Measurements from ENCODE around the gene DPPA5.
"Not testable (repeated sequence)": the region's sequence is repeated elsewhere in the genome, so short reads cannot be mapped to it uniquely, and the experiment has no call there.

The DPPA5 gene

DNA sequence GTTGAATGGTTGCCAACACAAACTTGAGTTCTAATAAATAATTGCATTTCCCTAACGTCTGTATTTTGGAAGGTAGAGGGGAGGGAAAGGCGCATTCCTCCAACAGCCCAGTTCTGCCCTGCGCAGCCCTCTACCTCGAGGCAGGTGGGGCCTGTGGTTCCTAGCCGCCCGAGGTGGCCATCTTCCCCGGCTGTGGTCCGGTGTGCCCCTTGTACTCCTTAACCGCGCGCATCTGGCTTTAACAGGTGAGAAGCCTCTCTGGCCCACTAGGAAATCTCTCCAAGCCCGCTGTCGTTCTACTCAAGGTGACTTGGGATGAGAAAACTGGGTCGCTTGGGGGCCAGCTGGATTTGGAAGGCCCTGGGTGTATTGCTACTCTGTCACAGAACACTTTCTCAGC lies 10.0 kb upstream of the DPPA5 start:
- no peak for DNase-seq (ENCODE audit: low read depth)

DNA sequence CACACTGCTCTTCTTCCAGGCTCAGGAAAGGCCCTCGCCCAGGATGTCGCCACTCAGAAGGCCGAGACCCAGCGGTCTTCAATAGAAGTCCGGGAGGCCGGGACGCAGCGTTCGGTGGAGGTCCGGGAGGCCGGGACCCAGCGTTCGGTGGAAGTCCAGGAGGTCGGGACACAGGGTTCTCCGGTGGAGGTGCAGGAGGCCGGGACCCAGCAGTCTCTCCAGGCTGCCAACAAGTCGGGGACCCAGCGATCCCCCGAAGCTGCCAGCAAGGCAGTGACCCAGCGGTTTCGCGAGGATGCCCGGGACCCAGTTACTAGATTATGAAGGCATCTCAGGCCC lies 9.4 kb upstream of the DPPA5 start:
- DNase-seq (ENCODE audit: low read depth), result no peak

- no peak for DNase-seq (ENCODE audit: low read depth)
Observed at GRCh38 chr6:73362869-73363536, 8.9 kb upstream of the DPPA5 start.

GRCh38 chr6:73362358-73362757 lies 8.3 kb upstream of the DPPA5 start, which contains the start of gene KHDC3L:
KHDC3L (plus strand) TSS chr6:73362658; CDS start chr6:73362730, 72 bp downstream.
- no peak for DNase-seq (ENCODE audit: low read depth)

DNA sequence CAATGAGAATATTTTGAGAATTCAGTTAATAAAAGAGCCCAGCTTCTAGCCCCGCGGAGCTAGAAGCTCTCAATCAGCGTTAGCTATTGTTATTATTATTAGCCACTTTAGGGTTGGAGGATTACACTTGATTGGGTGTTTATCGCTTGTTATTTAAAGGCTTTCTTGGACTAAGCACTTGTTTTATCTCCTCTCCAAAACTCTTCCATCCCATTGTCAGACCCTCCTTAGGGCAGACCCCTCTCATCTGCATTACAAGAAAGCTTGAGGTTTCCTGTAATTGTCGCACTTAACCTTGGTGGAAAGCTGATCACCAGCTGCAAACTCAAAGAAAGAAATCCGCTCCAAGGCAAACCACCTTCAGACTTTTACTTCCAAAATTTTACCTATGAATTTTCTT lies 4.8 kb downstream of the DPPA5 start:
- DNase-seq (ENCODE audit: low read depth), result no peak

DNA sequence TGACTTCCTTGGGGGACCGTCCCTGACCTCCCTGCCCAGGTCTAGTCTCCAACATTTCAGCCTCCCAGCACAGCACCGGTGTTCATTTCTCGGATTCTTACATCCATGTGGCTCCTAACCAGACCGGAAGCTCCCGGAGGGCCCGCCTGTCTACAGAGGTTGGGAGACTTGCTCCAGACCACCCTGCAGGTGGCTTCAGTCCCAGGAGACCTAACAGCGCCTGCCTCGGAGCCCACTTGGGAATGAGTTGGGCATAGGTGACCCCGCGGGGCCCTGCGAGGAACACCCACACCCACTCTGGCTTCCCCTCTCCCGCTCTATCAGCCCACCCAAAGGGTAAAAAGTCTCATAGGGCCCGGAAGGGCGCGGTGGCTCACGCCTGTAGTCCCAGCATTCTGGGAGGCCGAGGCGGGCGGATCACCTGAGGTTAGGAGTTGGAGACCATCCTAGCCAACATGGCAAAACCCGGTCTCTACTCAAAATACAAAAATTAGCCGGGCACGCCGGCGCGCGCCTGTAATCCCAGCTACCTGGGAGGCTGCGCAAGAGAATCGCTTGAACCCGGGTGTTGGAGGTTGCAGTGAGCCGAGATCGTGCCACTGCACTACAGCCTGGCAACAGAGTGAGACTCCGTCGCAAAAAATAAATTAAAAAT lies 5.4 kb downstream of the DPPA5 start:
- no peak for DNase-seq (ENCODE audit: low read depth)

DNA sequence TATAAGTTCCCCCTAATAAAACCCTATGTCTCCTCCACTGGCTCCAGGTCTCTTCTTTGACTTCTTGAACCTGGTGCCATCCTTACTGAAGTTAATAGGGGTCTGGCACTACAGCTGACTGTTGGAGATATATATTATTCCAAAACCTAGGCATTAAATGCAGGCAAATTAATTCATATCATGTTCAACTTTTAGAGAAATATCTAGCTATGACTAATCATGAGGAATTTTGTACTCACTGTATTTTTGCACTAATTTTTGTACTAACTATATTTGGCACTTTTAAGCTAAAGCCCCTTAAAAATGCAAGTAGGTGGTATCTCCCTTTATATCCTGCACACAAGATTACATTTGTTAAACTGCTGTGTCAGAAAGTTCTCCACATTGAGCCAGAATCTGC lies 10.9 kb downstream of the DPPA5 start:
- no peak for DNase-seq (ENCODE audit: low read depth)

DNA sequence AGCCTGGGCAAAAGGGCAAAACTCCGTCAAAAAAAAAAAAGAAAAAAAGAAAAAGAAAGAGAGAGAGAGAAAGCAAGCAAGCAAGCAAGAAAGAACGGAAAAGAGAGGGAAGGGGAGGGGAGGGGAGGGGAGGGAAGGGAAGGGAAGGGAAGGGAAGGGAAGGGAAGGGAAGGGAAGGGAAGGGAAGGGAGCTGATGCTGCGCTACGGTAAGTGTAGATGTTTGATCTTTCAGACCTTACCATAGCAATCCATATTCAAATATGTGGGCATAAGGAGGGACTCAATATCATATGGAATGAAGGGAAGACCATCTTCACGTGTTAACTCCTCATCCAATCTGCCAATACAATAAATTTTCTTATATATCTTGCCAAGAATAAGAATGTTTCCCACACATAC lies 11.9 kb downstream of the DPPA5 start:
- no peak for DNase-seq (ENCODE audit: low read depth)

DNA sequence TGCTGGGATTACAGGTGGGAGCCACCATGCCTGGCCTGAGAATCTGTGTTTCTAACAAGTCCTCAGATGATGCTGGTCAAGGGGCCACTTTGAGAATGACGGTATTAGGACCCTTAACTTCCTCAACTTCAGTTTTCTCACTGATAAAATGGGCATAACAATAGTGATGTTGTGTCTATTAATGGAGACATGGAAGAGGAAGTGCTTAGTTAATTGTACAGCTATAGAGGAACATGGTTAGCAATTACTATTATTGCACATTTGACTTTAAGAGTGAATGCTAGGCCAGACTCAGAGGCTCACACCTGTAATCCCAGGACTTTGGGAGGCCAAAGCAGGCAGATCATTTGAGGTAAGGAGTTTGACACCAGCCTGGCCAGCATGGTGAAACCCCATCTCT lies 12.7 kb downstream of the DPPA5 start:
- DNase-seq (ENCODE audit: low read depth), result no peak

DNA sequence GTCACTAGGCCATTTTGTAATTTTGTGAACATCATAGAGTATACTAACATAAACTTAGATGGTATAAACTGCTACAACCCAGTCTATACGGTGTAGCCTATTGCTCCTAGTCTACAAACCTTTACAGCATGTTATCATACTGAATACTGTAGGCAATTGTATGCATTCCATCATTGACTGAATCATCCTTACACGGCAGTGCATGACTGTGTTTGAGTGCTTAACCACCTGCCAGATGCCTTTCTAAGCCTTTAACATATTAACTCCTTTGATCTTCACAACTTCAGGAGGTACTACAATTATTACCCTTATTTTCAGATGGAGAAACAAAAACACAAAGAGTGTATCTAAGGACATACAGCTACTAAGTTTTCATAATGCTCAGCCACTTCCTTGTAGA lies 14.0 kb downstream of the DPPA5 start:
- DNase-seq (ENCODE audit: low read depth), result no peak

GRCh38 chr6:73339340-73339739 lies 14.7 kb downstream of the DPPA5 start:
- DNase-seq (ENCODE audit: low read depth), result no peak

DNA sequence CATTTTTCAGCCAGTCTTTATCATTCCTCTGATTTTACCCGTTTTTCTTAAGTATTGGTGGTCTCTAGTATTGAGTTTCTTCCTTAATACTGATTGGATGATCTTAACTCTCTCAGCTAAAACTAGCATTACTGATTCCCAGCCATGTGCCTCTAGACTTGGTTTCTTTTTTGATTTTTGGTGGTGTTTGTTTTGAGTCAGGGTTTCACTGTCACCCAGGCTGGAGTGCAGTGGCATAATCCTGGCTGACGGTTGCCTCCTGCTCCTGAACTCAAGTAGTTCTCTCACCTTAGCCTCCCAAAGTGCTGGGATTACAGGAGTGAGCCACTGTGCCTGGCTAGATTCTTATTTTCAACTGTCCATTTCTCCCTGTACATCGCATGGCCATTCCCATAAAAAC lies 24.9 kb downstream of the DPPA5 start:
- DNase-seq (ENCODE audit: low read depth), result no peak

- DNase-seq (ENCODE audit: low read depth), result no peak
Observed at GRCh38 chr6:73328790-73329189, 25.3 kb downstream of the DPPA5 start.

- DNase-seq (ENCODE audit: low read depth), result no peak
Observed at GRCh38 chr6:73325656-73326055, 28.4 kb downstream of the DPPA5 start.

DNA sequence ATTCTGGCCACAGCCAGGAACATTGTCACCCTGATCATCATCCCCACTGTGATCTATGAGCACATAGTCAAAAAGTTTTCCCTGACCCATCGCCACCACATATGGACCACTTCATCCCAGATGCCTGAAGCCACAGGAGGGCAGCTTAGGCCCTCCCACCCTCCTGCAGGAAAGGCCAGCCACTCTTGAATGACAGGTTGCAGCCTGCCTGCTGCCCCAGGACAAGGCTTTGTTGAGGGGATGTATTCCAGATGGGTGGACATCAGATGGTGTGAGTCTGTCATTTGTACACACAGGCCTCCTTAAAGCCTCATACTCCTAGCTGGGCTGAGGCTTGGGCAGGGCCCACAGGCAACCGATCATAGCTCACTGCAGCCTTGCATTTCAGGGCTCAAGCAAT lies 30.8 kb downstream of the DPPA5 start:
- DNase-seq (ENCODE audit: low read depth), result no peak

DNA sequence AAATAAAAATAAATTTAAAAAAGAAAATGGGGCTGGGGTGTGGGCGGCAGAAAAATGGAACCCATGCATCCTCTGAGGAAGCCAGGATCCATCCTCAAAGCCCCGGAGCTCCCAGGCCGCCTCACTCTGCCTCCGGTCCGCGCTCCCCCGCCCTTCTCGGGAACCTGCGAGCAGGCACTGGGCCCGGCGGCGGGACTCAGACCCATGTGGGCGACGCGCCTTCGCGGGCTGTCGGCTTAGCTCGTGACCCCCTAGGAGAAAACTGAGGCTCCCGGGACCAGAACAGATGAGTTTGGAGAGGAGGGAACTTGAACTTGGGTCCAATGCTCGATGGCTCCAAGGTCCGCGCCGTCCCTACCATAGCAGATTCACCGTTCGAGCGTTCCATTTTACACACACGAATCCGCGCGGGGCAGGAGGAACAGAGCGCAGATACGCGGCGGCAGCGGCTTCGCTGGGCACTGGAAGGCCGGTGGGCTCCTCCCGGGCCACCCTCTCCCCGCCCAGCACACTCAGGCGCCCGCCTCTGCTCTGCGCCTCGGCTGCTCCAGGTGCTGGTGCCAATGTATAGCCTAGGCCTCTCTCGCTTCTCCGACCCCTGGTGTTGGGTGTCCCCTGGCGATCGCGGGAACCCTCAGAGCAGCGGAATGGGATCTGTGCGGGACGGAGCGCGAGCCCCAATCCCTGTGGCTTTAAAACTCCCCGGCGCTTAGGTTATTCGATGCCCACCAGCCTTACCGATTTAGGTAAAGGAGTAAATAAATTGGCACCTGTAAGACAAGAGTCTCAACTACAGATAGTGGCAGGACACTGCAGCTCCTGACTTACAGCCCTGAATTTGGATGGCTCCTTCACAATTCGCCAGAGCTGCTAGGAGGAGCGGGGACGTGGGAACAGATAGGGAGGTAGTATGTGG lies 39.2 kb downstream of the DPPA5 start:
- no peak for DNase-seq (ENCODE audit: low read depth)

GRCh38 chr6:73310503-73310845 lies 43.6 kb downstream of the DPPA5 start:
- DNase-seq (ENCODE audit: low read depth), result not testable (repeated sequence)

GRCh38 chr6:73309785-73310502 lies 44.1 kb downstream of the DPPA5 start:
- peak; percentile 61 for DNase-seq (ENCODE audit: low read depth)

GRCh38 chr6:73309535-73309784 lies 44.6 kb downstream of the DPPA5 start:
- no peak for DNase-seq (ENCODE audit: low read depth)

GRCh38 chr6:73308712-73309534 lies 45.2 kb downstream of the DPPA5 start:
- no peak for DNase-seq (ENCODE audit: low read depth)

GRCh38 chr6:73303773-73304172 lies 50.3 kb downstream of the DPPA5 start:
- DNase-seq (ENCODE audit: low read depth), result not testable (repeated sequence)
